Trophoblast cell (in vitro differentiated cells and primary cell): ENCODE results near the gene CACNA2D4.

Experiments used
- DNase-seq, 2 donors: peaks; one replicate each; pipeline ENCODE4 v3.0.0-alpha.2; 2016
- H2AFZ ChIP-seq: 2 replicates; pipeline ENCODE4 v1.6.1; 2013; ENCODE audit warnings: low read length, moderate library complexity, mild to moderate bottlenecking; ENCODE audit not compliant: insufficient read depth, poor library complexity
- H2AK5ac ChIP-seq: 2 replicates; pipeline ENCODE4 v1.6.1; 2013; ENCODE audit warnings: mild to moderate bottlenecking, low read length
- H2BK120ac ChIP-seq: 2 replicates; pipeline ENCODE4 v1.6.1; 2013; ENCODE audit warnings: low read length, mild to moderate bottlenecking, moderate library complexity; ENCODE audit not compliant: insufficient read depth, poor library complexity
- H2BK12ac ChIP-seq: 2 replicates; pipeline ENCODE4 v1.6.1; 2013; ENCODE audit warnings: mild to moderate bottlenecking, low read length, moderate library complexity
- H2BK5ac ChIP-seq: 2 replicates; pipeline ENCODE4 v1.6.1; 2013; ENCODE audit warnings: low read length, low read depth, moderate library complexity, mild to moderate bottlenecking; ENCODE audit not compliant: poor library complexity
- H3K14ac ChIP-seq: 2 replicates; pipeline ENCODE4 v1.6.1; 2013; ENCODE audit warnings: mild to moderate bottlenecking, low read length
- H3K18ac ChIP-seq: 2 replicates; pipeline ENCODE4 v1.6.1; 2013; ENCODE audit warnings: mild to moderate bottlenecking, low read length
- H3K23ac ChIP-seq: 2 replicates; pipeline ENCODE4 v1.6.1; 2013; ENCODE audit warnings: low read length
- H3K27ac ChIP-seq: 2 replicates; pipeline ENCODE4 v1.5.1; 2013; ENCODE audit warnings: low read depth, mild to moderate bottlenecking, inconsistent platforms, low read length, moderate library complexity
- H3K27me3 ChIP-seq: 2 replicates; pipeline ENCODE4 v1.6.1; 2013; ENCODE audit warnings: inconsistent platforms, mild to moderate bottlenecking, low read length, moderate library complexity; ENCODE audit not compliant: insufficient read depth
- H3K36me3 ChIP-seq, 2 experiments: 1 replicate in 1 of 2; 2 replicates in 1 of 2; pipeline ENCODE4 v1.6.1; 2013; ENCODE audit warnings: low read length in 2 of 2, mild to moderate bottlenecking in 2 of 2, moderate library complexity in 1 of 2; ENCODE audit not compliant: insufficient read depth in 2 of 2, control insufficient read depth in 1 of 2
- H3K4ac ChIP-seq: 2 replicates; pipeline ENCODE4 v1.6.1; 2013; ENCODE audit warnings: low read depth, mild to moderate bottlenecking, low read length, moderate library complexity
- H3K4me1 ChIP-seq, 2 experiments: 1 replicate in 1 of 2; 2 replicates in 1 of 2; pipeline ENCODE4 v1.6.1; 2013; ENCODE audit warnings: low read length in 2 of 2, mild to moderate bottlenecking in 2 of 2, moderate library complexity in 1 of 2; ENCODE audit not compliant: insufficient read depth in 2 of 2, control insufficient read depth in 1 of 2
- H3K4me2 ChIP-seq: 2 replicates; pipeline ENCODE4 v1.6.1; 2013; ENCODE audit warnings: inconsistent platforms, mild to moderate bottlenecking, low read length, moderate library complexity
- H3K4me3 ChIP-seq: 2 replicates; pipeline ENCODE4 v1.5.1; 2013; ENCODE audit warnings: mild to moderate bottlenecking, low read depth, low read length, inconsistent platforms
- H3K79me1 ChIP-seq: one replicate; pipeline ENCODE4 v1.6.1; 2013; ENCODE audit warnings: low read length
- H3K79me2 ChIP-seq: 2 replicates; pipeline ENCODE4 v1.6.1; 2013; ENCODE audit warnings: low read length, mild to moderate bottlenecking; ENCODE audit not compliant: control insufficient read depth, insufficient read depth, poor library complexity
- H3K9ac ChIP-seq: 2 replicates; pipeline ENCODE4 v1.6.1; 2013; ENCODE audit warnings: mild to moderate bottlenecking, low read length
- H3K9me3 ChIP-seq: 2 replicates; pipeline ENCODE4 v1.6.1; 2013; ENCODE audit warnings: low read depth, mild to moderate bottlenecking, control low read depth, inconsistent platforms, low read length; ENCODE audit not compliant: insufficient read depth
- H4K12ac ChIP-seq: 2 replicates; pipeline ENCODE4 v1.6.1; 2013; ENCODE audit warnings: low read depth, mild to moderate bottlenecking, low read length, moderate library complexity
- H4K8ac ChIP-seq: 2 replicates; pipeline ENCODE4 v1.6.1; 2013; ENCODE audit warnings: low read depth, mild to moderate bottlenecking, low read length, moderate library complexity
- H4K91ac ChIP-seq: one replicate; pipeline ENCODE4 v1.6.1; 2013; ENCODE audit warnings: low read depth, mild to moderate bottlenecking, low read length, moderate library complexity
- WGBS: extraction: QIAGEN DNeasy Blood & Tissue Kit; methylation state at CpG from one replicate; pipeline ENCODE4 v1.1.7; 2013; ENCODE audit warnings: missing lambda C conversion rate; ENCODE audit not compliant: insufficient read length, insufficient coverage; ENCODE audit errors: extremely low coverage; 5-methylcytosine and 5-hydroxymethylcytosine counted together

The CACNA2D4 gene

DNA sequence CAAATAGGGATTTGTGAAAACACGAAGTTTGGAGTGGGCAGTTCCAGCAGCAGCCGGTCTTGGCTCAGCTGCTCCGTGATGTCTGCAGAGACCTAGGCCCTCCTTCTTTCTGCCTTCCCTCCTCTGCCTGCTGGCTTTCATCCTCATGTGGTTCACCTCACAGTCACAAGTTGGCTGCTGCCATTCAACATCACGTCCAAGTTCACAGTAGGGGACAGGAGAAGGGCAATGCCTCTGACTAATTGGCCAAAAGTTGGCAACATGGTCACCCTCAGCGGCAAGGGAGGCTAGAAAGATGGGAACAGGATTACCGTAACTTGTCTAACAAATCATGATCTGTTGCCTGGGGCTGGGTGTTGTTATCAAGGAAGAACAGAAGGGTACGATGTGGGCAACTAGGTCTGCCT, 7.8 kb upstream of the CACNA2D4 start:
- H3K27me3 ChIP-seq, result no peaks in the 10 kb centered on the region
- no peak overlapping the region for H3K23ac ChIP-seq
- no peak overlapping the region for H2BK120ac ChIP-seq
- H3K9ac ChIP-seq, result no peak overlapping the region
- H4K12ac ChIP-seq, result no peak overlapping the region
- no peak overlapping the region for H2BK5ac ChIP-seq
- no peak overlapping the region for H3K14ac ChIP-seq
- no peak for DNase-seq
- H2AFZ ChIP-seq, result no peak overlapping the region
- no peak overlapping the region for H3K27ac ChIP-seq
- peaks cover 2% of the 10 kb centered on the region for H3K9me3 ChIP-seq
- H3K4me1 ChIP-seq, result peaks cover 3 to 7% of the 10 kb centered on the region in 2 experiments
- H3K4me3 ChIP-seq, result no peak overlapping the region
- no peaks in the 10 kb centered on the region for H3K36me3 ChIP-seq
- WGBS, result no CpG with 5 or more reads among the region's 7 CpGs
- H3K4me2 ChIP-seq, result no peak overlapping the region
- no peak overlapping the region for H4K91ac ChIP-seq
- H3K4ac ChIP-seq, result no peak overlapping the region
- H2AK5ac ChIP-seq, result no peak overlapping the region
- H2BK12ac ChIP-seq, result no peak overlapping the region
- no peak overlapping the region for H4K8ac ChIP-seq
- no peaks in the 10 kb centered on the region for H3K79me1 ChIP-seq
- no peaks in the 10 kb centered on the region for H3K79me2 ChIP-seq
- H3K18ac ChIP-seq, result no peak overlapping the region

DNA sequence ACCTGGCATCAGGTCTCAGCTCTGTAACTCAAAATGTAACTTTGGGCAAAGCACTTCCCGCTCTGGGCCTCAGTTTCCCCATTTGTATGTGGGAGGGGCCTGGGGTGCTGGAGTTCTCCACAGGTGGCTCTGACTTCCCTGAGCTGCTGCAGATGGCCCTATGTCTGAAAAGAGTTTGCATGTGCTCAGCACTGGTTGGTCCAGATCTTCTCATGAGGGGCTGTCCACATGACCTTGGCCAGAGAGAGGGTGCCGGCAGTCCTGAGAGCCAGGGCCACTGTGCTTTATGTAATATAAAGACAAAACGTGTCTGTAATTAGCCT, 7.2 kb upstream of the CACNA2D4 start:
- Histone ChIP-seq H3K9me3 (peaks cover 2% of the 10 kb centered on the region), H2BK12ac (no peak overlapping the region), H2BK5ac (no peak overlapping the region), H3K23ac (no peak overlapping the region), H3K36me3 (no peaks in the 10 kb centered on the region), H3K27me3 (no peaks in the 10 kb centered on the region), H2BK120ac (no peak overlapping the region), H4K91ac (no peak overlapping the region), H3K79me1 (no peaks in the 10 kb centered on the region), H4K12ac (no peak overlapping the region), H4K8ac (no peak overlapping the region), H3K14ac (no peak overlapping the region), H3K4ac (no peak overlapping the region), H2AFZ (no peak overlapping the region), H2AK5ac (no peak overlapping the region), H3K18ac (no peak overlapping the region), H3K4me1 (peaks cover 3 to 7% of the 10 kb centered on the region in 2 experiments), H3K9ac (no peak overlapping the region), H3K79me2 (no peaks in the 10 kb centered on the region), H3K4me2 (no peak overlapping the region), H3K27ac (no peak overlapping the region), H3K4me3 (no peak overlapping the region)
- no peak for DNase-seq
- no CpG with 5 or more reads among the region's 3 CpGs for WGBS

DNA sequence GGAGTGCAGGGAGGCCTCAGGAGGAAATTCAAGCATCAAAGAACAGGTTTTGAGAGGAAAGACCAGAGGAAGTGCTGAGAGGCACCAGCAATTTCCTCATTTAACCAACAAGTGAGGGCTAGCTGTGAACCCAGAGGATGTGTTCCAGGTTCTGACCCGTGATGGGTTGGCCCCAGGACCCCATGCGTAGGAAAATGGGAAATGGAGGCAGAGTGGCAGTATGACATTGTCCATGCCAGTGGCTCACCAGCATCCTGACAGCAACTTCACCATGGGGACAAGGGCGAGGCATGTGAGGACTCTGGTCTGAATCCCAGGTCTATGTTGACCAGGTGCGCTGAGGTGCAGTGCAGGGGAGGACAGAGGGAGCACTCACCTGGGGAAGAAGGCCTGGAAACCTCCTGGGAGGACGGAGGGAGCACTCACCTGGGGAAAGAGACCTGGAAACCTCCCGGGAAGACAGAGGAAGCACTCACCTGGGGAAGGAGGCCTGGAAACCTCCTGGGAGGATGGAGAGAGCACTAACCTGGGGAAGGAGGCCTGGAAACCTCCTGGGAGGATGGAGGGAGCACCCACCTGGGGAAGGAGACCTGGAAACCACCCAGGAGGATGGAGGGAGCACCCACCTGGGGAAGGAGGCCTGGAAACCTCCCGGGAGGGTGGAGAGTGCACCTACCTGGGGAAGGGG, 6.7 kb upstream of the CACNA2D4 start:
- Histone ChIP-seq H2BK5ac (no peak overlapping the region), H4K91ac (no peak overlapping the region), H3K14ac (no peak overlapping the region), H3K4me1 (peaks cover 3 to 7% of the 10 kb centered on the region in 2 experiments), H3K79me2 (no peaks in the 10 kb centered on the region), H2AFZ (no peak overlapping the region), H3K79me1 (no peaks in the 10 kb centered on the region), H2BK120ac (no peak overlapping the region), H3K18ac (no peak overlapping the region), H2AK5ac (no peak overlapping the region), H2BK12ac (no peak overlapping the region), H3K23ac (no peak overlapping the region), H4K12ac (no peak overlapping the region), H3K4me2 (no peak overlapping the region), H3K27me3 (no peaks in the 10 kb centered on the region), H3K4me3 (no peak overlapping the region), H3K27ac (no peak overlapping the region), H3K9ac (no peak overlapping the region), H4K8ac (no peak overlapping the region), H3K36me3 (no peaks in the 10 kb centered on the region), H3K9me3 (peaks cover 2% of the 10 kb centered on the region), H3K4ac (no peak overlapping the region)
- no peak for DNase-seq
- WGBS, result no CpG with 5 or more reads among the region's 7 CpGs

DNA sequence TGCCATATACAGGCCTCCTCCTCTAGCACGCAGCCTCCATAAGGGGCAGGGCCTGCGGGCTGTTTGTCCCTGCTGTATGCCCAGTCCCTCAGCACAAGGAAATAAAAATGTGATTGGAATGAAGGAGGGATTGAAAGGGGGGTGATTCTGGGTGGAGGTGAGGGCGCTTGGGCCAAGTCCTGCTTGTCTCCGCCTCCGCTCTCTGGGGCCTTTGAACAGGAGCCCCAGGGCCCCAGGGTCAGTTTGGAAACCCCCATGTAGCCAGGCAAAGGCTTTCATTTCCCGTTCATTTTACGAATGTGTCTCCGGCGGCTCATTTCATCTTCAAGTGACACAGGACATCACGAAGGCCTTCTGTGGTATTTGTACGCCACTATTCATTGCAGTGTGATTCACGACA, 4.5 kb upstream of the CACNA2D4 start:
- H3K27me3 ChIP-seq, result no peaks in the 10 kb centered on the region
- H2BK120ac ChIP-seq, result no peak overlapping the region
- H2AK5ac ChIP-seq, result no peak overlapping the region
- no peak overlapping the region for H4K12ac ChIP-seq
- H3K14ac ChIP-seq, result no peak overlapping the region
- H3K4me2 ChIP-seq, result no peak overlapping the region
- DNase-seq, result no peak
- no peak overlapping the region for H3K23ac ChIP-seq
- no peak overlapping the region for H2BK5ac ChIP-seq
- no CpG with 5 or more reads among the region's 12 CpGs for WGBS
- H3K36me3 ChIP-seq, result no peaks in the 10 kb centered on the region
- peaks cover under 1 to 2% of the 10 kb centered on the region in 2 experiments for H3K4me1 ChIP-seq
- H2AFZ ChIP-seq, result no peak overlapping the region
- H3K4ac ChIP-seq, result no peak overlapping the region
- no peaks in the 10 kb centered on the region for H3K79me2 ChIP-seq
- no peak overlapping the region for H4K91ac ChIP-seq
- no peak overlapping the region for H3K9ac ChIP-seq
- H3K4me3 ChIP-seq, result no peak overlapping the region
- no peak overlapping the region for H3K18ac ChIP-seq
- no peak overlapping the region for H2BK12ac ChIP-seq
- H3K9me3 ChIP-seq, result peaks cover 2% of the 10 kb centered on the region
- no peaks in the 10 kb centered on the region for H3K79me1 ChIP-seq
- no peak overlapping the region for H4K8ac ChIP-seq
- no peak overlapping the region for H3K27ac ChIP-seq
